H9 (cell line): ENCODE measurements around the gene AATK. TPM values are rescaled to one million over a fixed set of nuclear protein-coding genes. Genes with fewer than 3 reads are reported as not detected.

Experiments used
- DNase-seq: peaks from one replicate; pipeline ENCODE4 v3.0.0-alpha.2; 2017
- H2AFZ ChIP-seq: one replicate; pipeline ENCODE4 v1.6.1; 2013; ENCODE audit warnings: mild to moderate bottlenecking, low read length, control low read depth, moderate library complexity
- H2AK5ac ChIP-seq: 2 replicates; pipeline ENCODE4 v1.6.1; 2013; ENCODE audit warnings: low read length, control low read depth, mixed read lengths; ENCODE audit not compliant: insufficient read length
- H2BK120ac ChIP-seq: one replicate; pipeline ENCODE4 v1.6.1; 2013; ENCODE audit warnings: low read depth, mild to moderate bottlenecking, low read length, control low read depth, inconsistent platforms; ENCODE audit not compliant: poor library complexity, severe bottlenecking
- H2BK12ac ChIP-seq: 2 replicates; pipeline ENCODE4 v1.6.1; 2013; ENCODE audit warnings: low read length, control low read depth, mixed read lengths, low read depth; ENCODE audit not compliant: insufficient read length
- H2BK15ac ChIP-seq: 2 replicates; pipeline ENCODE4 v1.6.1; 2013; ENCODE audit warnings: low read depth, low read length, control low read depth
- H2BK20ac ChIP-seq: one replicate; pipeline ENCODE4 v1.6.1; 2013; ENCODE audit warnings: low read depth, mild to moderate bottlenecking, low read length, control low read depth, inconsistent platforms; ENCODE audit not compliant: poor library complexity, severe bottlenecking
- H2BK5ac ChIP-seq: 2 replicates; pipeline ENCODE4 v1.6.1; 2013; ENCODE audit warnings: low read length, control low read depth, mixed read lengths; ENCODE audit not compliant: insufficient read length
- H3K14ac ChIP-seq: 2 replicates; pipeline ENCODE4 v1.6.1; 2013; ENCODE audit warnings: low read length, control low read depth; ENCODE audit not compliant: insufficient read depth
- H3K18ac ChIP-seq: 2 replicates; pipeline ENCODE4 v1.6.1; 2013; ENCODE audit warnings: low read depth, mild to moderate bottlenecking, mixed read lengths, low read length, control low read depth; ENCODE audit not compliant: insufficient read length
- H3K23ac ChIP-seq: 2 replicates; pipeline ENCODE4 v1.6.1; 2013; ENCODE audit warnings: low read length, control low read depth, mixed read lengths, low read depth; ENCODE audit not compliant: insufficient read length
- H3K23me2 ChIP-seq: 2 replicates; pipeline ENCODE4 v1.6.1; 2013; ENCODE audit warnings: low read depth, mild to moderate bottlenecking, mixed read lengths, low read length, control low read depth; ENCODE audit not compliant: insufficient read length, poor library complexity, severe bottlenecking
- H3K27ac ChIP-seq: 2 replicates; pipeline ENCODE4 v1.5.1; 2013; ENCODE audit warnings: low read length, control low read depth, mixed read lengths, low read depth; ENCODE audit not compliant: insufficient read length
- H3K27me3 ChIP-seq: 2 replicates; pipeline ENCODE4 v1.6.1; 2013; ENCODE audit warnings: low read length, control low read depth, inconsistent platforms; ENCODE audit not compliant: insufficient read depth
- H3K4ac ChIP-seq: 2 replicates; pipeline ENCODE4 v1.6.1; 2013; ENCODE audit warnings: low read depth, mild to moderate bottlenecking, control low read depth, inconsistent platforms, low read length, moderate library complexity
- H3K4me1 ChIP-seq: 2 replicates; pipeline ENCODE4 v1.6.1; 2013; ENCODE audit warnings: low read length, control low read depth, inconsistent platforms; ENCODE audit not compliant: insufficient read depth
- H3K4me2 ChIP-seq: 2 replicates; pipeline ENCODE4 v1.6.1; 2013; ENCODE audit warnings: low read length, control low read depth, mixed read lengths; ENCODE audit not compliant: insufficient read length, insufficient read depth
- H3K56ac ChIP-seq: 2 replicates; pipeline ENCODE4 v1.6.1; 2013; ENCODE audit warnings: low read depth, mild to moderate bottlenecking, mixed read lengths, low read length, control low read depth; ENCODE audit not compliant: insufficient read length
- H3K79me1 ChIP-seq: 2 replicates; pipeline ENCODE4 v1.6.1; 2013; ENCODE audit warnings: low read depth, mild to moderate bottlenecking, moderate library complexity, low read length, control low read depth, inconsistent platforms; ENCODE audit not compliant: insufficient read depth, poor library complexity, severe bottlenecking
- H3K79me2 ChIP-seq: 2 replicates; pipeline ENCODE4 v1.6.1; 2013; ENCODE audit warnings: low read length, control low read depth, inconsistent platforms; ENCODE audit not compliant: insufficient read depth
- H3K9ac ChIP-seq: 2 replicates; pipeline ENCODE4 v1.6.1; 2013; ENCODE audit warnings: low read length, control low read depth, mixed read lengths; ENCODE audit not compliant: insufficient read length; ENCODE audit errors: extremely low read depth
- H3K9me3 ChIP-seq: one replicate; pipeline ENCODE4 v1.6.1; 2013; ENCODE audit warnings: low read depth, low read length, inconsistent platforms; ENCODE audit not compliant: control insufficient read depth
- H3T11ph ChIP-seq: one replicate; pipeline ENCODE4 v1.6.1; 2013; ENCODE audit warnings: mild to moderate bottlenecking, low read length, control low read depth, inconsistent platforms
- H4K20me1 ChIP-seq: one replicate; pipeline ENCODE4 v1.6.1; 2013; ENCODE audit not compliant: control insufficient read depth, insufficient read length, insufficient read depth
- H4K5ac ChIP-seq: 2 replicates; pipeline ENCODE4 v1.6.1; 2013; ENCODE audit warnings: low read depth, mild to moderate bottlenecking, mixed read lengths, low read length, control low read depth; ENCODE audit not compliant: insufficient read length
- H4K8ac ChIP-seq: replicated peaks from 2 replicates; pipeline ENCODE4 v1.6.1; 2013; ENCODE audit warnings: low read length, control low read depth, mixed read lengths, low read depth; ENCODE audit not compliant: insufficient read length
- H4K91ac ChIP-seq: 2 replicates; pipeline ENCODE4 v1.6.1; 2013; ENCODE audit warnings: low read depth, mild to moderate bottlenecking, moderate library complexity, mixed read lengths, low read length, control low read depth; ENCODE audit not compliant: insufficient read length
- H3K27ac Mint-ChIP-seq, 3 experiments: 2 replicates in 2 of 3; 3 replicates in 1 of 3; pipeline ENCODE4 v1.8.0; 2020 to 2021; ENCODE audit warnings: mixed read lengths in 3 of 3, mild to moderate bottlenecking in 1 of 3, moderate library complexity in 1 of 3
- H3K27me3 Mint-ChIP-seq: 2 replicates; pipeline ENCODE4 v1.8.0; 2021; ENCODE audit warnings: low read depth, mild to moderate bottlenecking, moderate library complexity, mixed read lengths
- H3K36me3 Mint-ChIP-seq, 3 experiments: 2 replicates in 2 of 3; 3 replicates in 1 of 3; pipeline ENCODE4 v1.8.0; 2020 to 2021; ENCODE audit warnings: low read depth in 3 of 3, mixed read lengths in 3 of 3; ENCODE audit not compliant: insufficient read depth in 1 of 3
- H3K4me1 Mint-ChIP-seq, 2 experiments: 2 replicates each; pipeline ENCODE4 v1.8.0; 2020; ENCODE audit warnings: mixed read lengths in 2 of 2
- H3K4me3 Mint-ChIP-seq, 2 experiments: 2 replicates in 1 of 2; 3 replicates in 1 of 2; pipeline ENCODE4 v1.8.0; 2020 to 2021; ENCODE audit warnings: mild to moderate bottlenecking in 2 of 2, mixed read lengths in 2 of 2, moderate library complexity in 1 of 2
- H3K9me3 Mint-ChIP-seq, 2 experiments: 2 replicates in 1 of 2; 3 replicates in 1 of 2; pipeline ENCODE4 v1.8.0; 2020; ENCODE audit warnings: mild to moderate bottlenecking in 2 of 2, mixed read lengths in 2 of 2, moderate library complexity in 1 of 2
- CTCF ChIP-seq: fragments of 200-600 bp; sonication (generic); conservative IDR thresholded peaks from 3 replicates; pipeline ENCODE4 v1.8.0; 2021; ENCODE audit warnings: antibody characterized with exemption, mild to moderate bottlenecking
- WGBS: extraction: QIAGEN DNeasy Blood & Tissue Kit; methylation state at CpG from one replicate; pipeline ENCODE4 v1.1.7; 2013; ENCODE audit warnings: missing lambda C conversion rate, low lambda C conversion rate, mixed read lengths; ENCODE audit not compliant: insufficient read length; ENCODE audit errors: extremely low coverage; 5-methylcytosine and 5-hydroxymethylcytosine counted together
- total RNA-seq: library from RNA; stranded (reverse); gene quantifications from 2 replicates; pipeline ENCODE4 v1.2.1, GENCODE V29; 2021

Gene AATK
- total RNA-seq, 1 experiment from 2014 or later: 2.4 TPM

GRCh38 chr17:81180836-81181810, 15.1 kb upstream of the AATK start:
- Histone ChIP-seq H4K91ac (no peak overlapping the region), H4K5ac (no peak overlapping the region), H2BK12ac (no peak overlapping the region), H3K56ac (no peak overlapping the region), H3K14ac (no peak overlapping the region), H2BK120ac (no peak overlapping the region), H3K27me3 (no peaks in the 10 kb centered on the region), H4K8ac (no peak overlapping the region), H3K9me3 (no peaks in the 10 kb centered on the region), H3K27ac (no peak overlapping the region), H3K4ac (no peak overlapping the region), H4K20me1 (no peaks in the 10 kb centered on the region), H3K79me2 (no peaks in the 10 kb centered on the region), H3K79me1 (no peaks in the 10 kb centered on the region), H2BK5ac (no peak overlapping the region), H2AK5ac (no peak overlapping the region), H2BK15ac (no peak overlapping the region), H3K23me2 (no peaks in the 10 kb centered on the region), H3K4me2 (no peak overlapping the region), H3K4me1 (no peaks in the 10 kb centered on the region), H3T11ph (no peak overlapping the region), H3K18ac (no peak overlapping the region), H2BK20ac (no peak overlapping the region), H2AFZ (no peak overlapping the region), H3K23ac (no peak overlapping the region), H3K9ac (no peak overlapping the region)
- TF ChIP-seq CTCF: no peak
- peaks cover 2 to 4% of the 10 kb centered on the region in 2 experiments; a peak in 1 of 4 replicates for H3K4me1 Mint-ChIP-seq
- H3K36me3 Mint-ChIP-seq: no peaks in the 10 kb centered on the region
- no peaks in the 10 kb centered on the region; the same call in 1 of the 2 replicates for H3K27me3 Mint-ChIP-seq
- H3K27ac Mint-ChIP-seq: no peak overlapping the region
- WGBS: no CpG with 5 or more reads among the region's 49 CpGs
- DNase-seq: no peak
- no peaks in the 10 kb centered on the region for H3K9me3 Mint-ChIP-seq
- H3K4me3 Mint-ChIP-seq: no peak overlapping the region
